K562 (cell line): ENCODE measurements around the gene BTBD17. TPM values are rescaled to one million over a fixed set of nuclear protein-coding genes. Genes with fewer than 3 reads are reported as not detected.

Experiments used
- ATAC-seq: fragments of 200-7000 bp; cut with Tn5 transposase; 3 replicates; pipeline ENCODE4 v1.9.1; 2020; ENCODE audit warnings: moderate library complexity
- BruUV-seq: library from RNA; stranded (reverse); fragments of 400-500 nt; replicated peaks from 2 replicates; lab custom pipeline; 2021; lab: Mats Ljungman, UMichigan
- CTCF ChIA-PET: fragments of 300-600 bp; formaldehyde crosslinking; extraction: SDS; loops from one replicate; lab custom pipeline; 2021; ENCODE audit warnings: low intra/inter-chr PET ratio; lab: Yijun Ruan, JAX
- POLR2A ChIA-PET: fragments of 300-600, 350-650 bp; sonication (Branson Sonifier 250); formaldehyde crosslinking; extraction: SDS; loops from one replicate; lab custom pipeline; 2021; ENCODE audit warnings: antibody characterized with exemption, inconsistent platforms; lab: Yijun Ruan, JAX
- DNase-seq, 4 experiments: peaks; one replicate each; pipeline versions ENCODE4 v3.0.0 to v3.0.0-alpha.2; 2011 to 2018; ENCODE audit warnings: low spot score in 3 of 4, mixed read lengths in 3 of 4; ENCODE audit errors: extremely low read depth in 1 of 4
- FAIRE-seq: peaks from 2 replicates; lab custom pipeline; 2011; peaks lifted over from hg19 to GRCh38; lab: Jason Lieb, UNC
- H2AFZ ChIP-seq: 2 replicates; pipeline ENCODE4 v1.6.0; 2011; ENCODE audit warnings: low read depth, low read length, control low read depth, inconsistent platforms
- H3K27ac ChIP-seq: fragments of 200-600 bp; 3 replicates; pipeline ENCODE4 v1.8.0; 2011; ENCODE audit warnings: low read depth, mild to moderate bottlenecking, control low read depth, inconsistent platforms, low read length, moderate library complexity, mixed read lengths; ENCODE audit errors: extremely low read depth
- H3K27me3 ChIP-seq, 2 experiments: fragments of 300-600 bp in 1 of 2; 2 replicates in 1 of 2; 3 replicates in 1 of 2; pipeline versions ENCODE4 v1.6.0 to v1.8.0; 2011; ENCODE audit warnings: inconsistent platforms in 2 of 2, low read length in 2 of 2, mild to moderate bottlenecking in 1 of 2, mixed read lengths in 1 of 2, moderate library complexity in 1 of 2; ENCODE audit not compliant: control insufficient read depth in 2 of 2, insufficient read depth in 2 of 2
- H3K36me3 ChIP-seq: fragments of 300-600 bp; 3 replicates; pipeline ENCODE4 v1.8.0; 2011; ENCODE audit warnings: mild to moderate bottlenecking, low read length, inconsistent platforms; ENCODE audit not compliant: control insufficient read depth, insufficient read depth
- H3K4me1 ChIP-seq, 2 experiments: fragments of 200-600 bp in 1 of 2; replicated peaks in 1 of 2; 2 replicates in 1 of 2; 3 replicates in 1 of 2; pipeline versions ENCODE4 v1.5.1 to v1.8.0; 2011; ENCODE audit warnings: inconsistent platforms in 2 of 2, low read length in 2 of 2, mild to moderate bottlenecking in 1 of 2, mixed read lengths in 1 of 2, moderate library complexity in 1 of 2; ENCODE audit not compliant: control insufficient read depth in 2 of 2, insufficient read depth in 2 of 2
- H3K4me2 ChIP-seq: 2 replicates; pipeline ENCODE4 v1.6.1; 2011; ENCODE audit warnings: low read length, control low read depth, inconsistent platforms, mixed read lengths; ENCODE audit not compliant: insufficient read depth
- H3K4me3 ChIP-seq: fragments of 200-600 bp; sonication (generic), shearing (Covaris generic); 2 replicates; pipeline ENCODE4 v1.5.1; 2016; ENCODE audit warnings: control low read depth, inconsistent platforms
- H3K79me2 ChIP-seq: fragments of 200-600 bp; 3 replicates; pipeline ENCODE4 v1.8.0; 2011; ENCODE audit warnings: low read length, inconsistent platforms; ENCODE audit not compliant: control insufficient read depth, insufficient read depth
- H3K9ac ChIP-seq, 2 experiments: 2 replicates each; pipeline versions ENCODE4 v1.6.0 to v1.6.1; 2011; ENCODE audit warnings: low read depth in 2 of 2, low read length in 2 of 2, control low read depth in 1 of 2, inconsistent platforms in 1 of 2, mild to moderate bottlenecking in 1 of 2, mixed read lengths in 1 of 2; ENCODE audit not compliant: insufficient read depth in 1 of 2
- H3K9me1 ChIP-seq: one replicate; pipeline ENCODE4 v1.6.0; 2011; ENCODE audit warnings: inconsistent platforms, mild to moderate bottlenecking, low read length, moderate library complexity; ENCODE audit not compliant: control insufficient read depth, insufficient read depth
- H3K9me3 ChIP-seq: replicated peaks from 2 replicates; pipeline ENCODE4 v1.5.1; 2011; ENCODE audit warnings: low read depth, low read length, inconsistent platforms; ENCODE audit not compliant: control insufficient read depth, insufficient read depth
- H4K20me1 ChIP-seq: replicated peaks from 2 replicates; pipeline ENCODE4 v1.6.1; 2011; ENCODE audit warnings: low read length, inconsistent platforms, mixed read lengths; ENCODE audit not compliant: control insufficient read depth, insufficient read depth
- BCLAF1 ChIP-seq, 2 experiments: fragments of 450-650 bp in 1 of 2; IDR thresholded peaks; 2 replicates each; pipeline ENCODE4 v1.6.1; 2011 to 2017; ENCODE audit warnings: low read depth in 2 of 2, antibody characterized with exemption in 1 of 2, borderline replicate concordance in 1 of 2, low read length in 1 of 2, mild to moderate bottlenecking in 1 of 2, mixed read lengths in 1 of 2; ENCODE audit not compliant: control insufficient read depth in 1 of 2
- HMBOX1 ChIP-seq: sonication (generic); IDR thresholded peaks from 2 replicates; pipeline ENCODE4 v1.6.1; 2016
- MTA2 ChIP-seq: fragments of 450-650 bp; IDR thresholded peaks from 2 replicates; pipeline ENCODE4 v1.6.1; 2016; ENCODE audit warnings: low read depth
- NR2F6 ChIP-seq: fragments of 450-650 bp; formaldehyde crosslinking; IDR thresholded peaks from 2 replicates; pipeline ENCODE4 v1.4.0; 2020; ENCODE audit warnings: mild to moderate bottlenecking
- ZEB2 ChIP-seq: fragments of 450-650 bp; IDR thresholded peaks from 2 replicates; pipeline ENCODE4 v1.6.1; 2016
- ZFPM2 ChIP-seq: fragments of 250-450 bp; sonication (Bioruptor Pico); IDR thresholded peaks from 2 replicates; pipeline ENCODE4 v1.5.1; 2022; ENCODE audit warnings: mild to moderate bottlenecking
- ZNF197 ChIP-seq: fragments of 200-800 bp; sonication (Bioruptor generic); IDR thresholded peaks from 2 replicates; pipeline ENCODE4 v1.6.1; 2016; ENCODE audit warnings: low read depth, missing genetic modification characterization, missing compliant biosample characterization
- ZNF76 ChIP-seq: fragments of 250-450 bp; sonication (Bioruptor Pico); IDR thresholded peaks from 2 replicates; pipeline ENCODE4 v1.4.0; 2020; ENCODE audit warnings: mild to moderate bottlenecking, moderate library complexity, borderline replicate concordance
- ZNF785 ChIP-seq: fragments of 250-450 bp; sonication (Bioruptor Pico); IDR thresholded peaks from 2 replicates; pipeline ENCODE4 v1.4.0; 2020; ENCODE audit warnings: mild to moderate bottlenecking
- WGBS: fragments of 100-300 bp; shearing (Covaris generic); methylation state at CpG from one replicate; pipeline ENCODE4 v1.1.6; 2016; ENCODE audit warnings: low coverage, mixed read lengths; ENCODE audit not compliant: insufficient coverage; ENCODE audit errors: missing lambda C conversion rate; 5-methylcytosine and 5-hydroxymethylcytosine counted together
- in situ Hi-C: fragments of 300-500 bp; cut with MboI; formaldehyde crosslinking; loops from 4 replicates; pipeline ENCODE4 v1.15.0; 2018; ENCODE audit warnings: inconsistent platforms, mixed read lengths
- intact Hi-C: fragments of 100-400 bp; cut with micrococcal nuclease; formaldehyde crosslinking; loops from 2 replicates; pipeline ENCODE4 v1.14.2; 2022
- polyA plus RNA-seq, 8 experiments: library from polyadenylated mRNA; depleted of rRNA in 4 of 8; stranded (reverse) in 5 of 8; unstranded in 3 of 8; fragments of >200 nt; fragmentation: Nextera tagmentation in 2 of 8; fragmentation: Illumina TruSeq in 1 of 8; extraction: Ambion mirVana in 2 of 8; extraction: Trizol in 1 of 8; gene quantifications; 2 replicates each; pipeline versions ENCODE4 v1.2.1 to v1.2.3, GENCODE V29; 2011 to 2014; ENCODE audit warnings: inconsistent platforms in 1 of 8, missing spikeins in 1 of 8
- total RNA-seq, 7 experiments: library from RNA; depleted of rRNA in 6 of 7; stranded (reverse); fragments of >200 nt in 6 of 7; fragmentation: Illumina TruSeq in 2 of 7; extraction: Trizol in 2 of 7; gene quantifications; 2 replicates each; pipeline versions ENCODE4 v1.2.1 to v1.2.3, GENCODE V29; 2011 to 2021; ENCODE audit warnings: low replicate concordance in 1 of 7

The BTBD17 gene
- total and polyA plus RNA-seq, 9 of the 15 experiments (the other 6 are each of a cell fraction or from before 2014, with no cell fraction given): not detected

- TF ChIP-seq ZEB2 (no peak), ZNF197 (no peak), NR2F6 (CRISPR knock-in tag) (no peak), BCLAF1 (IDR thresholded peaks at IDR 0.05; ENCODE audit: borderline replicate concordance in 1 of 2, control insufficient read depth in 1 of 2, low read depth in 2 of 2, low read length in 1 of 2) (no peak), ZNF76 (CRISPR knock-in tag) (no peak), MTA2 (no peak)
- TF ChIP-seq, all 486 proteins: peak for 4
These were observed 18.5 kb downstream of the BTBD17 start (continued) for GRCh38 chr17:74343121-74343520.

GRCh38 chr17:74342224-74342623 lies 19.4 kb downstream of the BTBD17 start:
- in situ Hi-C loops: no loop called here
- H3K27me3 ChIP-seq: peaks cover 22 to 82% of the 10 kb centered on the region in 2 experiments
- WGBS: 0% methylated on average over 9 of the region's 10 CpGs

More at GRCh38 chr17:74342224-74342623, 19.4 kb downstream of the BTBD17 start:
- intact Hi-C loops: no loop called here
- Histone ChIP-seq H3K9ac (no peak overlapping the region), H3K4me1 (peaks cover 0 to 14% of the 10 kb centered on the region in 2 experiments; a peak in 2 of 5 replicates), H3K9me1 (no peaks in the 10 kb centered on the region), H4K20me1 (peaks cover 27% of the 10 kb centered on the region), H3K79me2 (no peaks in the 10 kb centered on the region), H3K27ac (no peak overlapping the region), H2AFZ (no peak overlapping the region), H3K4me2 (no peak overlapping the region), H3K9me3 (no peaks in the 10 kb centered on the region), H3K4me3 (no peak overlapping the region), H3K36me3 (no peaks in the 10 kb centered on the region)
- BruUV-seq: no TSS peak
- no peak for TF ChIP-seq HMBOX1
- TF ChIP-seq ZNF785 (CRISPR knock-in tag): no peak
- no peak for TF ChIP-seq ZFPM2
- ChIA-PET CTCF (no interaction called here), POLR2A (no interaction called here)
- DNase-seq (no peak), ATAC-seq (no peak), FAIRE-seq (no peak)
